Heart left ventricle (tissue), 16 donors: ENCODE data around the gene EPC2. TPM values are rescaled to one million over a fixed set of nuclear protein-coding genes. Genes with fewer than 3 reads are reported as not detected.

Source experiments
- ATAC-seq, 4 donors: fragments of 200-7000 bp; cut with Tn5 transposase; one replicate each; pipeline ENCODE4 v1.9.1; 2020 to 2022; ENCODE audit warnings: moderate library complexity in 4 of 4, mild to moderate bottlenecking in 3 of 4, moderate number of reproducible peaks in 1 of 4
- DNase-seq, 5 donors: peaks; one replicate each; pipeline ENCODE4 v3.0.0-alpha.2; 2020
- H3K27ac ChIP-seq, 12 donors: fragments of 200-600 bp; sonication (generic) in 4 of 12; one replicate each; pipeline versions ENCODE4 v1.5.0 to v1.8.0; 2016 to 2022; ENCODE audit warnings: mild to moderate bottlenecking in 2 of 12
- H3K27me3 ChIP-seq, 9 donors: fragments of 200-600 bp; sonication (generic) in 2 of 9; one replicate each; pipeline versions ENCODE4 v1.5.1 to v1.8.0; 2016 to 2022; ENCODE audit warnings: mild to moderate bottlenecking in 3 of 9
- H3K36me3 ChIP-seq, 9 donors: fragments of 200-600 bp; sonication (generic) in 2 of 9; one replicate each; pipeline versions ENCODE4 v1.5.0 to v1.8.0; 2018 to 2022; ENCODE audit warnings: mild to moderate bottlenecking in 2 of 9
- H3K4me1 ChIP-seq, 12 donors: fragments of 200-600 bp; sonication (generic) in 4 of 12; one replicate each; pipeline versions ENCODE4 v1.5.0 to v1.8.0; 2016 to 2022; ENCODE audit warnings: mild to moderate bottlenecking in 3 of 12
- H3K4me3 ChIP-seq, 12 donors: fragments of 200-600 bp; sonication (generic) in 4 of 12; one replicate each; pipeline versions ENCODE4 v1.5.0 to v1.8.0; 2017 to 2022; ENCODE audit warnings: mild to moderate bottlenecking in 9 of 12, moderate library complexity in 4 of 12
- H3K9me3 ChIP-seq, 12 donors: fragments of 200-600 bp; sonication (generic) in 4 of 12; one replicate each; pipeline versions ENCODE4 v1.5.0 to v1.8.0; 2016 to 2022; ENCODE audit warnings: mild to moderate bottlenecking in 1 of 12
- CTCF ChIP-seq, 12 donors: fragments of 200-600 bp; sonication (generic) in 4 of 12; IDR thresholded peaks; one replicate each; pipeline versions ENCODE4 v1.5.0 to v1.8.0; 2018 to 2022; ENCODE audit warnings: antibody characterized with exemption in 12 of 12, mild to moderate bottlenecking in 5 of 12
- POLR2A ChIP-seq, 2 donors: fragments of 450-650 bp; IDR thresholded peaks; one replicate each; pipeline ENCODE4 v1.6.1; 2017; ENCODE audit warnings: antibody characterized with exemption in 2 of 2, mild to moderate bottlenecking in 2 of 2, moderate library complexity in 2 of 2
- WGBS, 4 donors: extraction: QIAGEN DNeasy Blood & Tissue Kit in 2 of 4; methylation state at CpG; one replicate each; pipeline versions ENCODE4 v1.1.5 to v1.1.7; 2013 to 2018; 5-methylcytosine and 5-hydroxymethylcytosine counted together
- intact Hi-C, 10 donors: fragments of 100-400 bp; cut with DNase I; formaldehyde crosslinking; loops; one replicate each; pipeline versions ENCODE4 v1.11.1 to v1.14.2; 2022
- polyA plus RNA-seq, 2 donors: library from polyadenylated mRNA; stranded (reverse); fragments of 200-250 nt; gene quantifications; one replicate each; pipeline ENCODE4 v1.2.3, GENCODE V29; 2013
- total RNA-seq, 9 donors: library from RNA; depleted of rRNA in 2 of 9; stranded (reverse); fragments of >200 nt in 2 of 9; fragmentation: NEBNext Ultra II Directional in 3 of 9; extraction: Animal tissue kit (Norgen Biotek cat#: 25700) in 3 of 9; gene quantifications; one replicate each; pipeline versions ENCODE4 v1.1.0 to v1.2.4, GENCODE V29; 2016 to 2023
- donor health status: ischemic (EF 13 %, LVEDD 7.1; RV severe dilation, severe dysfunction).
- donor health status: healthy with polysubstance abuse.
- donor health status: DM: no; HTN: yes; CAD: no.
- donor health status: DM: no; HTN: no; CAD: no.
- donor health status: ischemic (EF 25% LVEDD 6.9; RV normal size, moderate dysfunction).
- donor health status: ischemic (EF 25% LVEDD 5.7; RV mildly dilated, moderate dysfunction).
- donor health status: healthy.
- donor health status: DM: yes; HTN: yes; CAD: no.
- donor health status: ischemic (EF 35%, LVEDD 5.7; RV mildly dilated, moderate dysfunction).
- donor health status: nonischemic (EF 11% LVEDD 7.7; RV severe dilation, severe dysfunction).
- donor health status: DM: yes; HTN: yes; CAD: no.
- donor health status: PGD.
- donor health status: ischemic (EF 29% LVEDD 5.4; RV normal size, mild dysfunction).
- donor health status: nonischemic (EF 23%, LVEDD 6.1; RV moderate dilation, normal function).

EPC2 gene
- total and polyA plus RNA-seq, 11 donors = 5.6 to 27.1 (median 19.3) TPM

DNA sequence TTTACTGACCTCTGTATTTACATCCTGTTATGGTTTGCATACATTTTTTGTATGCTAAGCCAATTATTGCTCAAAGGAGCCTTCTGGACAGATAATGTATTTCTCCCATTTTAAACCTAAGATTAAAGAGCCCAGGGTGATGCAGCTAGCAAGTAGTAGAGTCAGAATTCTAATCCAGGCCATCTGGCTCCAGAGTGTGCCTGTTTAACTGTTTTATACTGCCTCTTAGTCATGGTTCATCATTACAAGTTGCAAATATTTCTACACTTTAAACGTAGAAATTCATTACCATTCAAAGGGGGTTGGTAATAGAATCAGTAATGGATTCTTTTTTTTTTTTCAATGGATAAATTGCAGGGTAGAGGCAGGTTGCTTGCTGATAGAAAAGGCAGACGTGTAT, 52.4 kb downstream of the EPC2 start:
- Histone ChIP-seq H3K4me1 (no peaks in the 10 kb centered on the region), H3K27me3 (no peaks in the 10 kb centered on the region), H3K27ac (no peak overlapping the region), H3K4me3 (no peak overlapping the region), H3K9me3 (peaks cover 0 to 32% (median 21%) of the 10 kb centered on the region in 12 donors), H3K36me3 (peaks cover 0 to 30% (median 4%) of the 10 kb centered on the region in 9 donors)
- no peak for ATAC-seq
- no peak for DNase-seq
- no peak for TF ChIP-seq POLR2A (IDR thresholded peaks at IDR 0.05)
- intact Hi-C loops = no loop called here
- WGBS, 4 donors = 82 to 92% (median 88%) methylated on average over 2 of the region's 2 CpGs

DNA sequence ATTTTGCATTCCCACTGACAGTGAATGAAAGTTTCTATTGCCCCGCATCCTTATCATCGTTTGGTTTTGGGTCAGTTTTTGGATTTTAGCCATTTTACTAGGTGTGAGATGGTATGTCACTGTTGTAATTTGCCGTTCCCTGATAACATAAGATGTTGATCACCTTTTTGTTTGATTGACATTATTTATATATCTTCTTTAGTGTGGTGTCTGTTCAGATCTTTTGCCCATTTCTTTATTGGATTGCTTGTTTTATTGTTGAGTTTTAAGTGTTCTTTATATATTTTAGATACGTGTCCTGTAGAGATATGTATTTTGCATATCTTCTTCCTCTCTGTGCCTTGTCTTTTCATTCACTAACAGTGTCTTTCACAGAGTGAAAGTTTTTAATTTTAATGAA, 55.3 kb downstream of the EPC2 start:
- no peak overlapping the region for H3K4me3 ChIP-seq
- H3K4me1 ChIP-seq = no peaks in the 10 kb centered on the region
- intact Hi-C loops = no loop called here
- peaks cover 0 to 44% (median 21%) of the 10 kb centered on the region in 12 donors for H3K9me3 ChIP-seq
- DNase-seq (no peak), ATAC-seq (no peak)
- H3K36me3 ChIP-seq = peaks cover 0 to 12% (median 0%) of the 10 kb centered on the region in 9 donors
- no peak for TF ChIP-seq POLR2A (IDR thresholded peaks at IDR 0.05)
- TF ChIP-seq CTCF (IDR thresholded peaks at IDR 0.05) = no peak
- 83 to 100% (median 93%) methylated on average over 4 of the region's 4 CpGs for WGBS, 4 donors
- H3K27ac ChIP-seq = no peak overlapping the region
- H3K27me3 ChIP-seq = no peaks in the 10 kb centered on the region

GRCh38 chr2:148701039-148701438, 56.5 kb downstream of the EPC2 start:
- Histone ChIP-seq H3K27me3 (no peaks in the 10 kb centered on the region), H3K27ac (no peak overlapping the region), H3K4me3 (no peak overlapping the region), H3K9me3 (peaks cover 0 to 44% (median 21%) of the 10 kb centered on the region in 12 donors), H3K36me3 (peaks cover 0 to 9% (median 3%) of the 10 kb centered on the region in 9 donors), H3K4me1 (no peaks in the 10 kb centered on the region)
- 97 to 98% (median 98%) methylated on average over 3 of the region's 3 CpGs for WGBS, 4 donors
- ATAC-seq = no peak
- no peak for DNase-seq
- intact Hi-C loops = no loop called here
- TF ChIP-seq POLR2A (IDR thresholded peaks at IDR 0.05) = no peak
- no peak for TF ChIP-seq CTCF (IDR thresholded peaks at IDR 0.05)

GRCh38 chr2:148701877-148702276, 57.3 kb downstream of the EPC2 start:
- peaks cover 0 to 8% (median 3%) of the 10 kb centered on the region in 9 donors for H3K36me3 ChIP-seq
- ATAC-seq = no peak
- H3K4me3 ChIP-seq = no peak overlapping the region
- no peaks in the 10 kb centered on the region for H3K4me1 ChIP-seq
- H3K27ac ChIP-seq = no peak overlapping the region
- no peaks in the 10 kb centered on the region for H3K27me3 ChIP-seq
- no peak for DNase-seq
- TF ChIP-seq CTCF (IDR thresholded peaks at IDR 0.05) (no peak), POLR2A (IDR thresholded peaks at IDR 0.05) (no peak)
- intact Hi-C loops = no loop called here
- H3K9me3 ChIP-seq = peaks cover 0 to 44% (median 21%) of the 10 kb centered on the region in 12 donors

DNA sequence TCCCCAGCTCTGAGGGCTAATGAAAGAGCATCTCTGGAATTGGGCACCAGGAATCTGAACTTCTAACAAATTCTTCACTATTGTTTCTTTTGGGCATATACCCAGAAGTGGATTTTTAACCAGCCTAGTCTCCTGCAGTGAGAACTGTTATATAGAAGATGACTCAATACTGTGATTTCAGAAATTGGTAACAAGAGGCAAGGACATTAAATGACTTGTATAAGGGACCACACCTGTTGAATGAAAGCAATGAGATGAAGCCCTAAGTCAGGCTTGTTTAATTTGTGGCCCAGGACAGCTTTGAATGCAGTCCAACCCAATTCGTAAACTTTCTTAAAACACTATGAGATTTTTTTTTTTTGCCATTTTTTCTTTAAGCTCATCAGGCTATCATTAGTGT, 57.9 kb downstream of the EPC2 start:
- H3K4me1 ChIP-seq = no peaks in the 10 kb centered on the region
- TF ChIP-seq CTCF (IDR thresholded peaks at IDR 0.05) (no peak), POLR2A (IDR thresholded peaks at IDR 0.05) (no peak)
- intact Hi-C loops = no loop called here
- H3K27me3 ChIP-seq = no peaks in the 10 kb centered on the region
- peaks cover 0 to 8% (median 3%) of the 10 kb centered on the region in 9 donors for H3K36me3 ChIP-seq
- H3K9me3 ChIP-seq = peaks cover 0 to 44% (median 21%) of the 10 kb centered on the region in 12 donors
- ATAC-seq (no peak), DNase-seq (no peak)
- no peak overlapping the region for H3K4me3 ChIP-seq
- 96 to 100% (median 98%) methylated on average over 1 of the region's 1 CpG for WGBS, 4 donors
- no peak overlapping the region for H3K27ac ChIP-seq
